DND-41 (cell line): ENCODE measurements around the gene TFDP2.

Experiments
- ATAC-seq: fragments of 200-7000 bp; cut with Tn5 transposase; 3 replicates; pipeline ENCODE4 v1.9.1; 2021; ENCODE audit warnings: low read depth; ENCODE audit not compliant: insufficient read depth
- DNase-seq: peaks from one replicate; pipeline ENCODE4 v3.0.0-alpha.2; 2020
- H2AFZ ChIP-seq: 2 replicates; pipeline ENCODE4 v1.6.0; 2012; ENCODE audit warnings: low read depth, low read length
- H3K27ac ChIP-seq: 2 replicates; pipeline ENCODE4 v1.5.1; 2012; ENCODE audit warnings: low read length, inconsistent platforms
- H3K27me3 ChIP-seq: fragments of 200-600 bp; sonication (generic); 2 replicates; pipeline ENCODE4 v1.6.0; 2012; ENCODE audit warnings: low read length, mild to moderate bottlenecking, inconsistent platforms; ENCODE audit not compliant: insufficient read depth, poor library complexity
- H3K36me3 ChIP-seq: 2 replicates; pipeline ENCODE4 v1.5.1; 2012; ENCODE audit warnings: low read length, inconsistent platforms; ENCODE audit not compliant: insufficient read depth
- H3K4me1 ChIP-seq: 2 replicates; pipeline ENCODE4 v1.5.1; 2012; ENCODE audit warnings: mild to moderate bottlenecking, low read length; ENCODE audit not compliant: insufficient read depth
- H3K4me2 ChIP-seq: 2 replicates; pipeline ENCODE4 v1.6.0; 2012; ENCODE audit warnings: mild to moderate bottlenecking, moderate library complexity, low read length, inconsistent platforms; ENCODE audit not compliant: insufficient read depth
- H3K4me3 ChIP-seq, 2 experiments: fragments of 200-600 bp in 1 of 2; shearing (Covaris generic) in 1 of 2; 2 replicates each; pipeline ENCODE4 v1.5.1; 2012 to 2016; ENCODE audit warnings: inconsistent platforms in 2 of 2, low read length in 2 of 2, mild to moderate bottlenecking in 2 of 2, low read depth in 1 of 2, moderate library complexity in 1 of 2
- H3K79me2 ChIP-seq: 2 replicates; pipeline ENCODE4 v1.6.0; 2012; ENCODE audit warnings: low read length, inconsistent platforms; ENCODE audit not compliant: insufficient read depth
- H3K9ac ChIP-seq: 2 replicates; pipeline ENCODE4 v1.6.0; 2012; ENCODE audit warnings: low read depth, mild to moderate bottlenecking, inconsistent platforms, low read length, moderate library complexity
- H3K9me3 ChIP-seq: 2 replicates; pipeline ENCODE4 v1.5.1; 2012; ENCODE audit warnings: low read length, moderate library complexity, mild to moderate bottlenecking, inconsistent platforms; ENCODE audit not compliant: insufficient read depth, severe bottlenecking
- H4K20me1 ChIP-seq: 2 replicates; pipeline ENCODE4 v1.6.0; 2012; ENCODE audit warnings: low read length; ENCODE audit not compliant: insufficient read depth
- CTCF ChIP-seq: IDR thresholded peaks from 2 replicates; pipeline ENCODE4 v1.5.1; 2012; ENCODE audit warnings: borderline replicate concordance, low read length, moderate library complexity, mild to moderate bottlenecking; ENCODE audit not compliant: poor library complexity, severe bottlenecking; ENCODE audit errors: extremely low read depth
- EZH2 ChIP-seq: IDR thresholded peaks from 3 replicates; pipeline ENCODE4 v1.6.1; 2012; ENCODE audit warnings: borderline replicate concordance, low read depth, mild to moderate bottlenecking, moderate library complexity, low read length, inconsistent platforms; ENCODE audit not compliant: severe bottlenecking

Gene TFDP2

GRCh38 chr3:141996437-141996836 lies 152.9 kb downstream of the TFDP2 start:
- no peak for ATAC-seq
- peaks cover 2% of the 10 kb centered on the region; the same call in 1 of the 2 replicates for H3K4me1 ChIP-seq
- DNase-seq = no peak
- H3K79me2 ChIP-seq = peaks cover 94% of the 10 kb centered on the region
- no peak overlapping the region for H3K4me2 ChIP-seq
- no peaks in the 10 kb centered on the region for H3K9me3 ChIP-seq
- no peak overlapping the region for H2AFZ ChIP-seq
- H4K20me1 ChIP-seq = peaks cover 40% of the 10 kb centered on the region
- H3K9ac ChIP-seq = no peak overlapping the region
- H3K36me3 ChIP-seq = peaks cover 76% of the 10 kb centered on the region
- H3K27ac ChIP-seq = no peak overlapping the region
- TF ChIP-seq EZH2 (no peak), CTCF (no peak)
- no peaks in the 10 kb centered on the region for H3K27me3 ChIP-seq
- H3K4me3 ChIP-seq = no peak overlapping the region

GRCh38 chr3:141994856-141995255 lies 154.5 kb downstream of the TFDP2 start:
- Histone ChIP-seq H3K9me3 (no peaks in the 10 kb centered on the region), H4K20me1 (peaks cover 29% of the 10 kb centered on the region), H3K4me1 (no peaks in the 10 kb centered on the region), H3K36me3 (peaks cover 73% of the 10 kb centered on the region), H3K79me2 (peaks cover 93% of the 10 kb centered on the region), H2AFZ (no peak overlapping the region), H3K27me3 (no peaks in the 10 kb centered on the region), H3K9ac (no peak overlapping the region), H3K27ac (no peak overlapping the region), H3K4me2 (no peak overlapping the region), H3K4me3 (no peak overlapping the region)
- ATAC-seq = no peak
- no peak for DNase-seq
- TF ChIP-seq EZH2 (no peak), CTCF (no peak)

- no peaks in the 10 kb centered on the region for H3K27me3 ChIP-seq
- peaks cover 21% of the 10 kb centered on the region; the same call in 1 of the 2 replicates for H4K20me1 ChIP-seq
- H3K27ac ChIP-seq = no peak overlapping the region
- H2AFZ ChIP-seq = no peak overlapping the region
- no peak overlapping the region for H3K4me2 ChIP-seq
- DNase-seq (no peak), ATAC-seq (no peak)
- H3K4me3 ChIP-seq = no peak overlapping the region
- TF ChIP-seq EZH2 (no peak), CTCF (no peak)
- H3K4me1 ChIP-seq = no peaks in the 10 kb centered on the region
- no peak overlapping the region for H3K9ac ChIP-seq
- no peaks in the 10 kb centered on the region for H3K9me3 ChIP-seq
- peaks cover 84% of the 10 kb centered on the region for H3K79me2 ChIP-seq
- peaks cover 75% of the 10 kb centered on the region for H3K36me3 ChIP-seq
Observed at GRCh38 chr3:141992512-141992911, 156.8 kb downstream of the TFDP2 start.
